ENCODE data around the gene CPSF3.

CPSF3 gene

GRCh38 chr2:9408641-9409151, 14.8 kb upstream of the CPSF3 start:
- POLR2A ChIA-PET, result no interaction called here
- CTCF ChIA-PET, result interaction anchor here (1.2 kb wide), 1 partner anchor 266 kb away, joined by 3 read pairs; no protein-coding TSS in a partner anchor
- H3K4me3 ChIP-seq (ENCODE audit: low read depth, low read length), result no peak overlapping the region
- DNase-seq (ENCODE audit: low read depth, low spot score), result no peak
- TF ChIP-seq CTCF (IDR thresholded peaks at IDR 0.05; ENCODE audit: insufficient read depth, low read length, missing control alignments), result no peak

GRCh38 chr2:9410108-9410507, 13.3 kb upstream of the CPSF3 start:
- CTCF ChIA-PET, result no interaction called here
- DNase-seq (ENCODE audit: low read depth, low spot score), result no peak
- POLR2A ChIA-PET, result no interaction called here
- H3K4me3 ChIP-seq (ENCODE audit: low read depth, low read length), result no peak overlapping the region
- no peak for TF ChIP-seq CTCF (IDR thresholded peaks at IDR 0.05; ENCODE audit: insufficient read depth, low read length, missing control alignments)

- no peak for DNase-seq (ENCODE audit: low read depth, low spot score)
These were observed 10.7 kb upstream of the CPSF3 start for GRCh38 chr2:9412781-9413180.

GRCh38 chr2:9415516-9416169, 7.8 kb upstream of the CPSF3 start:
- ChIA-PET POLR2A (interaction anchor here (0.7 kb wide), 1 partner anchor 37 kb away, joined by 4 read pairs; no protein-coding TSS in a partner anchor), CTCF (no interaction called here)
- H3K4me3 ChIP-seq (ENCODE audit: low read depth, low read length), result no peak overlapping the region
- no peak for TF ChIP-seq CTCF (IDR thresholded peaks at IDR 0.05; ENCODE audit: insufficient read depth, low read length, missing control alignments)
- DNase-seq (ENCODE audit: low read depth, low spot score), result no peak

More at GRCh38 chr2:9412781-9413180, 10.7 kb upstream of the CPSF3 start:
- CTCF ChIA-PET, result interaction anchor here (0.8 to 1.4 kb wide), 2 partner anchors 9 to 12 kb away, joined by 3 to 7 read pairs; partner anchors contain the start of gene ITGB1BP1
- no peak for TF ChIP-seq CTCF (IDR thresholded peaks at IDR 0.05; ENCODE audit: insufficient read depth, low read length, missing control alignments)
- H3K4me3 ChIP-seq (ENCODE audit: low read depth, low read length), result no peak overlapping the region
- POLR2A ChIA-PET, result interaction anchor here (1.3 kb wide), 1 partner anchor 10 kb away, joined by 3 read pairs; the partner anchor contains the start of genes CPSF3 and ITGB1BP1

- no peak for DNase-seq (ENCODE audit: low read depth, low spot score)
- ChIA-PET POLR2A (no interaction called here), CTCF (no interaction called here)
- H3K4me3 ChIP-seq (ENCODE audit: low read depth, low read length), result no peak overlapping the region
- TF ChIP-seq CTCF (IDR thresholded peaks at IDR 0.05; ENCODE audit: insufficient read depth, low read length, missing control alignments), result no peak
These were observed 7.0 kb upstream of the CPSF3 start for GRCh38 chr2:9416267-9416961.

- H3K4me3 ChIP-seq (ENCODE audit: low read depth, low read length), result no peak overlapping the region
- no peak for DNase-seq (ENCODE audit: low read depth, low spot score)
- no peak for TF ChIP-seq CTCF (IDR thresholded peaks at IDR 0.05; ENCODE audit: insufficient read depth, low read length, missing control alignments)
- POLR2A ChIA-PET, result no interaction called here
- CTCF ChIA-PET, result no interaction called here
These were observed 6.5 kb upstream of the CPSF3 start for GRCh38 chr2:9416962-9417316.

Data from AG04449 (cell line).